GM19328 (cell line): ENCODE data around the gene COL8A1.
"Not testable (repeated sequence)": the region's sequence is repeated elsewhere in the genome, so short reads cannot be mapped to it uniquely, and the experiment has no call there.

Source experiments
- ATAC-seq: cut with Tn5 transposase; IDR thresholded peaks from one replicate; pipeline ENCODE4 v1.9.1; 2021; ENCODE audit warnings: mild to moderate bottlenecking, moderate library complexity; ENCODE audit not compliant: unreplicated experiment

Gene COL8A1

DNA sequence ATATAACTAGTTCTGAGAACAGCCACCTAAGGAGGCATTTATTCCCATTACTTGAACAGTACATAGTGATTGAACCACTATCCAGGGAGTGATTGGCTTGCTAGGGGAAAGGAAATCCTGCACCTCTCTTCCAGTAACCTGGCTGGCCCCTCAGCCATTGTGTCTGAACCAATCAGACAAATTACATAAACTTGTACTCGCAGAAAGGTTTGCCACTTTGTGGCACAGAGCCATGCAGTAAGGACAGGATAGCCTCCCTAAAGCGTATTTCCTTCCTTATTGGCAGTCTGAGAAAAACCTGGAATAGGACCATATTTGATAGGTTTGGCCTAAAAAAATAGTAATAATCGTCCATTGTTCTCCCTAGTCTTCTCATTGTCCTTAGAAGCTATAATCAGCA, 198.3 kb downstream of the COL8A1 start:
- ATAC-seq: no peak

DNA sequence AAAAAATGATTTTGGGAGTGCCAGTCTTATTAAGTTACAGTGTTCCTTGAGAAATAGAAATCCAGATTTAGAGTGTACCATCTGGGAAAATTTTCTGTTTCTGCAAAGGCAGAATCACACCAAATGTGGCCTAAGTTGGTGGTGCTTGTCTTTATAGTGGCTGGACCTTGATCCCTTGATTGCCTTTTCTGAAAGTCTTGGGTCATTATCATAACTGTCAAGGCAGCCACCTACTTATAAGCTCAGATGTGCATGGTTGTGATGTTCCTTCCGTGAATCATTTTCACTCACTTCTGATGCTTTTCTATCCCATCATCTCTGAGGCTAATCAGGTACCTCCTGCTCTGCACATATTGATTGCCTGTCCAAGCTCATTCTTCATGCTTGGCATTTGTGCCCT, 199.3 kb downstream of the COL8A1 start:
- no peak for ATAC-seq

DNA sequence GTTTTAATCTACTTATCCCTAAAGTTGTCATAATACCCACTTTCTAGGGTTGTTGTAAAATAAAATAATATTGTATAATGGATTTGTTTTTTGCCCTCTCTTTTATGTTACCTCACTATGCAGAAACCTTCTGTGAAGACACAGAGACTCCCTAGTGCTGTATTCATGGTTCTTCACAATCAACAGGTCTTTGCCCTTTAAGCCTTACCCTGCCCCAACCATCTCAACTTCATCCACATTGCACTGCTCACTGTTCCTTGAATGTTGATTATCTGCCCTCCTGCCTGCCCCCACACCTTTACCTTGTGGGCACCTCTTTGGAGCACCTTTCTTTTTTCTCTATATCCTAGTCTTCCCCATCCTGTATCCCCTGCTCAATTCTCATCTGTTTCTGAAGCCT, 200.4 kb downstream of the COL8A1 start:
- ATAC-seq: no peak

GRCh38 chr3:99839613-99840012, 201.2 kb downstream of the COL8A1 start:
- no peak for ATAC-seq

DNA sequence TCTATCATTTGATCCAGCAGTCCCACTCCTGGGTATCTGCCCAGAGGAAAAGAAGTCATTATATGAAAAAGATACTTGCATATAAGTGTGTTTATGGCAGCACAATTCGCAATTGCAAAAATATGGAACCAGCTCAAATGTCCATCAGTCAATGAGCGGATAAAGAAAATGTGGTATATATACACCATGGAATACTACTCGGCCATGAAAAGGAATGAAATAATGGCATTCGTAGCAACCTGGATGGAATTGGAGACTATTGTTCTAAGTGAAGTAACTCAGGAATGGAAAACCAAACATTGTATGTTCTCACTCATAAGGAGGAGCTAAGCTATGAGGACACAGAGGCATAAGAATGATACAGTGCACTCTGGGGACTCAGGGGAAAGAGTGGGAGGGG, 203.6 kb downstream of the COL8A1 start:
- not testable (repeated sequence) for ATAC-seq

- ATAC-seq: no peak
Measured at GRCh38 chr3:99842826-99843589, 204.6 kb downstream of the COL8A1 start.

GRCh38 chr3:99843590-99844258, 205.3 kb downstream of the COL8A1 start:
- no peak for ATAC-seq

GRCh38 chr3:99845331-99845730, 206.9 kb downstream of the COL8A1 start:
- ATAC-seq: no peak

GRCh38 chr3:99845999-99846398, 207.6 kb downstream of the COL8A1 start:
- no peak for ATAC-seq

DNA sequence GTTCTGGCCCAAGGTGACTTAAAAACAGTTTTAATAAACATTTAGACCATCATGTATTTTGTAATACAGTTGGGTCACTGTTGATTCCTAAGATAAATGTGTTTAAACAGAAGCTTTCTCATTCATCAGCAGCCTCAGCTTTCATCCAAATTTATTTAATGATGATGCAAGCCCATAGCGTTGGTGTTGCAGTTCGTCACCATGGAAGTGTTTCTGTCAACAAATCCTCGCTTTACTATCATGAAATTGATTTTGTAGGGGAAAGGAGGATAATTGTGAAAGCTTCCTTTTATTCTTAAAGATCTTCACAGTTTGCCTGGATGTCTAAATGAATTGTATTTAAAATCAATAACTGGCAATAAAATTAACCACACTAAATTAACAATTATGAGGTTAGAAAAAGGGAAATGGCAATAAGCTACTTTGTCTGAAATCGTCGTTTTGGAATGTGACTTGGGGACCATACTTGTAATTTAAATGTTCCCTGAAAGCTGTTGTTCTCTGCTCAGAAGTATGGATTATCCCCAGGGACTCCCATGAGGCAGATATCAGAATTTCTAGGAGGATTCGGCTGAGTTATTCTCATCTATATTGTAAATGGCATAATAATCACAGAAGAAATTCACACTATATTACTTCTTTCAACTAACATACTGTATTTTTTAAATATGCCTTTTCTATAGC, 208.2 kb downstream of the COL8A1 start:
- ATAC-seq: no peak

- no peak for ATAC-seq
Measured at GRCh38 chr3:99848433-99848832, 210.0 kb downstream of the COL8A1 start.
